GM12865 (cell line): ENCODE measurements around the gene SLC17A9.
A peak's percentile ranks its signal among the peaks of the same experiment; 100 is the strongest.
"Not testable (repeated sequence)": the region's sequence is repeated elsewhere in the genome, so short reads cannot be mapped to it uniquely, and the experiment has no call there.

Experiments used
- DNase-seq: peaks from one replicate; pipeline ENCODE4 v3.0.0; 2010; ENCODE audit warnings: low read depth
- H3K4me3 ChIP-seq: 2 replicates; pipeline ENCODE4 v1.5.1; 2011; ENCODE audit warnings: mild to moderate bottlenecking, low read depth, low read length, control low read depth
- CTCF ChIP-seq: IDR thresholded peaks from 2 replicates; pipeline ENCODE4 v1.5.1; 2011; ENCODE audit warnings: low read length, control low read depth, low read depth, inconsistent platforms; ENCODE audit not compliant: insufficient read depth; ENCODE audit errors: missing control alignments

The SLC17A9 gene

GRCh38 chr20:62920039-62920645 is 32.4 kb upstream of the SLC17A9 start:
- DNase-seq, result no peak
- no peak for TF ChIP-seq CTCF
- no peak overlapping the region for H3K4me3 ChIP-seq

GRCh38 chr20:62921119-62921687 is 31.3 kb upstream of the SLC17A9 start:
- TF ChIP-seq CTCF, result peak; percentile 56
- no peak overlapping the region for H3K4me3 ChIP-seq
- DNase-seq, result peak; percentile 64

- TF ChIP-seq CTCF, result no peak
- peak; percentile 64 for DNase-seq
- peak overlapping the region; percentile 8 for H3K4me3 ChIP-seq
These were observed 30.0 kb upstream of the SLC17A9 start for GRCh38 chr20:62922451-62922921.

- DNase-seq, H3K4me3 ChIP-seq: not testable (repeated sequence)
These were observed 29.3 kb upstream of the SLC17A9 start for GRCh38 chr20:62923059-62923668.

- no peak for DNase-seq
- peak overlapping the region; percentile 90 for H3K4me3 ChIP-seq
- TF ChIP-seq CTCF, result no peak
These were observed 28.7 kb upstream of the SLC17A9 start for GRCh38 chr20:62923669-62924441.

GRCh38 chr20:62924442-62925075 is 27.9 kb upstream of the SLC17A9 start:
- no peak for TF ChIP-seq CTCF
- H3K4me3 ChIP-seq, result peak overlapping the region; percentile 90
- peak; percentile 45 for DNase-seq

- H3K4me3 ChIP-seq, result peak overlapping the region; percentile 90
- no peak for DNase-seq
- TF ChIP-seq CTCF, result no peak
These were observed 27.5 kb upstream of the SLC17A9 start for GRCh38 chr20:62925076-62925419.
